H9 (cell line): ENCODE data around the gene IGSF3. TPM values are rescaled to one million over a fixed set of nuclear protein-coding genes. Genes with fewer than 3 reads are reported as not detected.

Experiments
- DNase-seq: peaks from one replicate; pipeline ENCODE4 v3.0.0-alpha.2; 2017
- H2AFZ ChIP-seq: one replicate; pipeline ENCODE4 v1.6.1; 2013; ENCODE audit warnings: mild to moderate bottlenecking, low read length, control low read depth, moderate library complexity
- H2AK5ac ChIP-seq: 2 replicates; pipeline ENCODE4 v1.6.1; 2013; ENCODE audit warnings: low read length, control low read depth, mixed read lengths; ENCODE audit not compliant: insufficient read length
- H2BK120ac ChIP-seq: one replicate; pipeline ENCODE4 v1.6.1; 2013; ENCODE audit warnings: low read depth, mild to moderate bottlenecking, low read length, control low read depth, inconsistent platforms; ENCODE audit not compliant: poor library complexity, severe bottlenecking
- H2BK12ac ChIP-seq: 2 replicates; pipeline ENCODE4 v1.6.1; 2013; ENCODE audit warnings: low read length, control low read depth, mixed read lengths, low read depth; ENCODE audit not compliant: insufficient read length
- H2BK15ac ChIP-seq: 2 replicates; pipeline ENCODE4 v1.6.1; 2013; ENCODE audit warnings: low read depth, low read length, control low read depth
- H2BK20ac ChIP-seq: one replicate; pipeline ENCODE4 v1.6.1; 2013; ENCODE audit warnings: low read depth, mild to moderate bottlenecking, low read length, control low read depth, inconsistent platforms; ENCODE audit not compliant: poor library complexity, severe bottlenecking
- H2BK5ac ChIP-seq: 2 replicates; pipeline ENCODE4 v1.6.1; 2013; ENCODE audit warnings: low read length, control low read depth, mixed read lengths; ENCODE audit not compliant: insufficient read length
- H3K14ac ChIP-seq: 2 replicates; pipeline ENCODE4 v1.6.1; 2013; ENCODE audit warnings: low read length, control low read depth; ENCODE audit not compliant: insufficient read depth
- H3K18ac ChIP-seq: 2 replicates; pipeline ENCODE4 v1.6.1; 2013; ENCODE audit warnings: low read depth, mild to moderate bottlenecking, mixed read lengths, low read length, control low read depth; ENCODE audit not compliant: insufficient read length
- H3K23ac ChIP-seq: 2 replicates; pipeline ENCODE4 v1.6.1; 2013; ENCODE audit warnings: low read length, control low read depth, mixed read lengths, low read depth; ENCODE audit not compliant: insufficient read length
- H3K23me2 ChIP-seq: 2 replicates; pipeline ENCODE4 v1.6.1; 2013; ENCODE audit warnings: low read depth, mild to moderate bottlenecking, mixed read lengths, low read length, control low read depth; ENCODE audit not compliant: insufficient read length, poor library complexity, severe bottlenecking
- H3K27ac ChIP-seq: 2 replicates; pipeline ENCODE4 v1.5.1; 2013; ENCODE audit warnings: low read length, control low read depth, mixed read lengths, low read depth; ENCODE audit not compliant: insufficient read length
- H3K27me3 ChIP-seq: 2 replicates; pipeline ENCODE4 v1.6.1; 2013; ENCODE audit warnings: low read length, control low read depth, inconsistent platforms; ENCODE audit not compliant: insufficient read depth
- H3K4ac ChIP-seq: 2 replicates; pipeline ENCODE4 v1.6.1; 2013; ENCODE audit warnings: low read depth, mild to moderate bottlenecking, control low read depth, inconsistent platforms, low read length, moderate library complexity
- H3K4me1 ChIP-seq: 2 replicates; pipeline ENCODE4 v1.6.1; 2013; ENCODE audit warnings: low read length, control low read depth, inconsistent platforms; ENCODE audit not compliant: insufficient read depth
- H3K4me2 ChIP-seq: 2 replicates; pipeline ENCODE4 v1.6.1; 2013; ENCODE audit warnings: low read length, control low read depth, mixed read lengths; ENCODE audit not compliant: insufficient read length, insufficient read depth
- H3K56ac ChIP-seq: 2 replicates; pipeline ENCODE4 v1.6.1; 2013; ENCODE audit warnings: low read depth, mild to moderate bottlenecking, mixed read lengths, low read length, control low read depth; ENCODE audit not compliant: insufficient read length
- H3K79me1 ChIP-seq: 2 replicates; pipeline ENCODE4 v1.6.1; 2013; ENCODE audit warnings: low read depth, mild to moderate bottlenecking, moderate library complexity, low read length, control low read depth, inconsistent platforms; ENCODE audit not compliant: insufficient read depth, poor library complexity, severe bottlenecking
- H3K79me2 ChIP-seq: 2 replicates; pipeline ENCODE4 v1.6.1; 2013; ENCODE audit warnings: low read length, control low read depth, inconsistent platforms; ENCODE audit not compliant: insufficient read depth
- H3K9ac ChIP-seq: 2 replicates; pipeline ENCODE4 v1.6.1; 2013; ENCODE audit warnings: low read length, control low read depth, mixed read lengths; ENCODE audit not compliant: insufficient read length; ENCODE audit errors: extremely low read depth
- H3K9me3 ChIP-seq: one replicate; pipeline ENCODE4 v1.6.1; 2013; ENCODE audit warnings: low read depth, low read length, inconsistent platforms; ENCODE audit not compliant: control insufficient read depth
- H3T11ph ChIP-seq: one replicate; pipeline ENCODE4 v1.6.1; 2013; ENCODE audit warnings: mild to moderate bottlenecking, low read length, control low read depth, inconsistent platforms
- H4K20me1 ChIP-seq: one replicate; pipeline ENCODE4 v1.6.1; 2013; ENCODE audit not compliant: control insufficient read depth, insufficient read length, insufficient read depth
- H4K5ac ChIP-seq: 2 replicates; pipeline ENCODE4 v1.6.1; 2013; ENCODE audit warnings: low read depth, mild to moderate bottlenecking, mixed read lengths, low read length, control low read depth; ENCODE audit not compliant: insufficient read length
- H4K8ac ChIP-seq: replicated peaks from 2 replicates; pipeline ENCODE4 v1.6.1; 2013; ENCODE audit warnings: low read length, control low read depth, mixed read lengths, low read depth; ENCODE audit not compliant: insufficient read length
- H4K91ac ChIP-seq: 2 replicates; pipeline ENCODE4 v1.6.1; 2013; ENCODE audit warnings: low read depth, mild to moderate bottlenecking, moderate library complexity, mixed read lengths, low read length, control low read depth; ENCODE audit not compliant: insufficient read length
- H3K27ac Mint-ChIP-seq, 3 experiments: 2 replicates in 2 of 3; 3 replicates in 1 of 3; pipeline ENCODE4 v1.8.0; 2020 to 2021; ENCODE audit warnings: mixed read lengths in 3 of 3, mild to moderate bottlenecking in 1 of 3, moderate library complexity in 1 of 3
- H3K27me3 Mint-ChIP-seq: 2 replicates; pipeline ENCODE4 v1.8.0; 2021; ENCODE audit warnings: low read depth, mild to moderate bottlenecking, moderate library complexity, mixed read lengths
- H3K36me3 Mint-ChIP-seq, 3 experiments: 2 replicates in 2 of 3; 3 replicates in 1 of 3; pipeline ENCODE4 v1.8.0; 2020 to 2021; ENCODE audit warnings: low read depth in 3 of 3, mixed read lengths in 3 of 3; ENCODE audit not compliant: insufficient read depth in 1 of 3
- H3K4me1 Mint-ChIP-seq, 2 experiments: 2 replicates each; pipeline ENCODE4 v1.8.0; 2020; ENCODE audit warnings: mixed read lengths in 2 of 2
- H3K4me3 Mint-ChIP-seq, 2 experiments: 2 replicates in 1 of 2; 3 replicates in 1 of 2; pipeline ENCODE4 v1.8.0; 2020 to 2021; ENCODE audit warnings: mild to moderate bottlenecking in 2 of 2, mixed read lengths in 2 of 2, moderate library complexity in 1 of 2
- H3K9me3 Mint-ChIP-seq, 2 experiments: 2 replicates in 1 of 2; 3 replicates in 1 of 2; pipeline ENCODE4 v1.8.0; 2020; ENCODE audit warnings: mild to moderate bottlenecking in 2 of 2, mixed read lengths in 2 of 2, moderate library complexity in 1 of 2
- WGBS: extraction: QIAGEN DNeasy Blood & Tissue Kit; methylation state at CpG from one replicate; pipeline ENCODE4 v1.1.7; 2013; ENCODE audit warnings: missing lambda C conversion rate, low lambda C conversion rate, mixed read lengths; ENCODE audit not compliant: insufficient read length; ENCODE audit errors: extremely low coverage; 5-methylcytosine and 5-hydroxymethylcytosine counted together
- total RNA-seq: library from RNA; stranded (reverse); gene quantifications from 2 replicates; pipeline ENCODE4 v1.2.1, GENCODE V29; 2021
- TF ChIP-seq, protein P1 (sequence below): fragments of 200-600 bp; sonication (generic); conservative IDR thresholded peaks from 3 replicates; pipeline ENCODE4 v1.8.0; 2021; ENCODE audit warnings: antibody characterized with exemption, mild to moderate bottlenecking

Gene IGSF3
- total RNA-seq, 1 experiment from 2014 or later = 19.1 TPM

DNA sequence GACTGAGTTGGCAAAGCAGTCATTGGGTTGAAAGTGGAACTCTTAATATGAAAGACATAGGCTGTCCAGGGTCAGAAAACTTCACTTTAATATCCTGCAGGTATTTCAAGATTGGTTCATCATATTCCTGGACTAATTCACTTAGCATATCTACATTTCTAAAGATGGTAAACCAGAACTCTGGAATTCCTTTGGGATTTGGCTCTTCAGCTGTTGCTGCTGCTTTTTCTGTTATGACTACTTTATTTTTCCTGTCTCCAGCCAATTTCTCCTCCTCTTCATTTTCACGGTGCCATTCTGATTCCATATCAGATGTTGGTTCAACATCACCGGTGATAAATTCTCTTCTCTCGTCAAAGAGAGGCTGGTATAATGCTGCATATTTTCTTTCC lies 134.1 kb downstream of the IGSF3 start:
- Histone ChIP-seq H2BK20ac (no peak overlapping the region), H2BK5ac (no peak overlapping the region), H3K14ac (no peak overlapping the region), H2AK5ac (no peak overlapping the region), H3K27me3 (no peaks in the 10 kb centered on the region), H3K9ac (no peak overlapping the region), H3K56ac (no peak overlapping the region), H3K23me2 (no peaks in the 10 kb centered on the region), H2BK12ac (no peak overlapping the region), H2AFZ (no peak overlapping the region), H3T11ph (no peak overlapping the region), H3K79me2 (no peaks in the 10 kb centered on the region), H3K4me2 (no peak overlapping the region), H3K18ac (no peak overlapping the region), H2BK15ac (no peak overlapping the region), H3K4ac (no peak overlapping the region), H2BK120ac (no peak overlapping the region), H4K8ac (no peak overlapping the region), H3K79me1 (no peaks in the 10 kb centered on the region), H3K27ac (no peak overlapping the region), H4K91ac (no peak overlapping the region), H4K20me1 (no peaks in the 10 kb centered on the region), H4K5ac (no peak overlapping the region), H3K9me3 (no peaks in the 10 kb centered on the region), H3K23ac (no peak overlapping the region), H3K4me1 (no peaks in the 10 kb centered on the region)
- DNase-seq = no peak
- H3K9me3 Mint-ChIP-seq = no peaks in the 10 kb centered on the region; a peak in 1 of 5 replicates
- TF ChIP-seq, protein P1, sequence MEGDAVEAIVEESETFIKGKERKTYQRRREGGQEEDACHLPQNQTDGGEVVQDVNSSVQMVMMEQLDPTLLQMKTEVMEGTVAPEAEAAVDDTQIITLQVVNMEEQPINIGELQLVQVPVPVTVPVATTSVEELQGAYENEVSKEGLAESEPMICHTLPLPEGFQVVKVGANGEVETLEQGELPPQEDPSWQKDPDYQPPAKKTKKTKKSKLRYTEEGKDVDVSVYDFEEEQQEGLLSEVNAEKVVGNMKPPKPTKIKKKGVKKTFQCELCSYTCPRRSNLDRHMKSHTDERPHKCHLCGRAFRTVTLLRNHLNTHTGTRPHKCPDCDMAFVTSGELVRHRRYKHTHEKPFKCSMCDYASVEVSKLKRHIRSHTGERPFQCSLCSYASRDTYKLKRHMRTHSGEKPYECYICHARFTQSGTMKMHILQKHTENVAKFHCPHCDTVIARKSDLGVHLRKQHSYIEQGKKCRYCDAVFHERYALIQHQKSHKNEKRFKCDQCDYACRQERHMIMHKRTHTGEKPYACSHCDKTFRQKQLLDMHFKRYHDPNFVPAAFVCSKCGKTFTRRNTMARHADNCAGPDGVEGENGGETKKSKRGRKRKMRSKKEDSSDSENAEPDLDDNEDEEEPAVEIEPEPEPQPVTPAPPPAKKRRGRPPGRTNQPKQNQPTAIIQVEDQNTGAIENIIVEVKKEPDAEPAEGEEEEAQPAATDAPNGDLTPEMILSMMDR = no peak
- H3K4me1 Mint-ChIP-seq = peaks cover 0 to 8% of the 10 kb centered on the region in 2 experiments; a peak in 2 of 4 replicates
- no CpG with 5 or more reads among the region's 3 CpGs for WGBS
- no peak overlapping the region for H3K4me3 Mint-ChIP-seq
- no peak overlapping the region for H3K27ac Mint-ChIP-seq
- peaks cover 12 to 22% (median 17%) of the 10 kb centered on the region in 3 experiments; a peak in 6 of 7 replicates for H3K36me3 Mint-ChIP-seq
- peaks cover 13% of the 10 kb centered on the region for H3K27me3 Mint-ChIP-seq
